ENCODE data around the gene IDI2.
"Not testable (repeated sequence)": the region's sequence is repeated elsewhere in the genome, so short reads cannot be mapped to it uniquely, and the experiment has no call there.

IDI2 gene

GRCh38 chr10:1040133-1040532 is 14.5 kb upstream of the IDI2 start:
- H3K27me3 ChIP-seq (ENCODE audit: insufficient read depth, poor library complexity, severe bottlenecking) = no peaks in the 10 kb centered on the region
- TF ChIP-seq CTCF (IDR thresholded peaks at IDR 0.05; ENCODE audit: insufficient read depth, low read length) = no peak
- no peak overlapping the region for H3K4me3 ChIP-seq (replicated peaks; ENCODE audit: insufficient read depth, low read length)
- no peak overlapping the region for H3K27ac ChIP-seq (replicated peaks)
- no peak for DNase-seq (ENCODE audit: low read depth in 1 of 2, low spot score in 1 of 2)

- DNase-seq (ENCODE audit: low read depth in 1 of 2, low spot score in 1 of 2); H3K27me3 ChIP-seq (ENCODE audit: insufficient read depth, poor library complexity, severe bottlenecking); H3K4me3 ChIP-seq (replicated peaks; ENCODE audit: insufficient read depth, low read length); H3K27ac ChIP-seq (replicated peaks): not testable (repeated sequence)
These were observed 13.1 kb upstream of the IDI2 start for GRCh38 chr10:1038769-1039168.

GRCh38 chr10:1037098-1037497 is 11.4 kb upstream of the IDI2 start:
- no peaks in the 10 kb centered on the region for H3K27me3 ChIP-seq (ENCODE audit: insufficient read depth, poor library complexity, severe bottlenecking)
- no peak overlapping the region for H3K4me3 ChIP-seq (replicated peaks; ENCODE audit: insufficient read depth, low read length)
- no peak overlapping the region for H3K27ac ChIP-seq (replicated peaks)
- no peak for DNase-seq (ENCODE audit: low read depth in 1 of 2, low spot score in 1 of 2)
- TF ChIP-seq SPI1 (IDR thresholded peaks at IDR 0.05; ENCODE audit: borderline replicate concordance, low read depth) (no peak), POLR2AphosphoS5 (IDR thresholded peaks at IDR 0.05; ENCODE audit: low read depth) (no peak), GABPA (IDR thresholded peaks at IDR 0.05; ENCODE audit: low read depth) (no peak), REST (IDR thresholded peaks at IDR 0.05; ENCODE audit: insufficient replicate concordance, low read depth) (no peak), CTCF (IDR thresholded peaks at IDR 0.05; ENCODE audit: insufficient read depth, low read length) (no peak)

GRCh38 chr10:1036341-1036791 is 10.7 kb upstream of the IDI2 start:
- Histone ChIP-seq H3K4me3 (replicated peaks; ENCODE audit: insufficient read depth, low read length) (no peak overlapping the region), H3K27me3 (ENCODE audit: insufficient read depth, poor library complexity, severe bottlenecking) (no peaks in the 10 kb centered on the region), H3K27ac (replicated peaks) (no peak overlapping the region)
- TF ChIP-seq GABPA (IDR thresholded peaks at IDR 0.05; ENCODE audit: low read depth) = no peak
- TF ChIP-seq CTCF (IDR thresholded peaks at IDR 0.05; ENCODE audit: insufficient read depth, low read length) = no peak
- TF ChIP-seq REST (IDR thresholded peaks at IDR 0.05; ENCODE audit: insufficient replicate concordance, low read depth) = no peak
- no peak for TF ChIP-seq SPI1 (IDR thresholded peaks at IDR 0.05; ENCODE audit: borderline replicate concordance, low read depth)
- TF ChIP-seq POLR2AphosphoS5 (IDR thresholded peaks at IDR 0.05; ENCODE audit: low read depth) = no peak
- DNase-seq (ENCODE audit: low read depth in 1 of 2, low spot score in 1 of 2) = no peak
